Peyer's patch (tissue), 4 donors: Measurements from ENCODE around the gene SNAPIN. TPM values are rescaled to one million over a fixed set of nuclear protein-coding genes. Genes with fewer than 3 reads are reported as not detected.

Experiments
- DNase-seq, 3 donors: peaks; one replicate each; pipeline ENCODE4 v3.0.0-alpha.2; 2017 to 2019
- H3K27ac ChIP-seq, 4 donors: fragments of 200-600 bp; sonication (generic); one replicate each; pipeline ENCODE4 v1.5.1; 2016 to 2019
- H3K27me3 ChIP-seq, 2 donors: fragments of 200-600 bp; sonication (generic); one replicate each; pipeline ENCODE4 v1.5.1; 2019
- H3K36me3 ChIP-seq, 3 donors: fragments of 200-600 bp; sonication (generic); one replicate each; pipeline ENCODE4 v1.5.1; 2016 to 2019
- H3K4me1 ChIP-seq, 4 donors: fragments of 200-600 bp; sonication (generic); one replicate each; pipeline ENCODE4 v1.5.1; 2016 to 2019
- H3K4me3 ChIP-seq, 4 donors: fragments of 200-600 bp; sonication (generic); 1 replicate in 3 of 4; 2 replicates in 1 of 4; pipeline ENCODE4 v1.5.1; 2016 to 2019; ENCODE audit warnings: mild to moderate bottlenecking in 1 of 4
- H3K9me3 ChIP-seq, 4 donors: fragments of 200-600 bp; sonication (generic); one replicate each; pipeline ENCODE4 v1.5.1; 2016 to 2019; ENCODE audit warnings: mild to moderate bottlenecking in 1 of 4
- POLR2A ChIP-seq, 2 donors: fragments of 450-650 bp; IDR thresholded peaks; one replicate each; pipeline ENCODE4 v1.5.1; 2017; ENCODE audit warnings: antibody characterized with exemption in 2 of 2, mild to moderate bottlenecking in 2 of 2, moderate library complexity in 2 of 2
- total RNA-seq, 4 donors: library from RNA; depleted of rRNA; stranded (reverse); fragments of >200 nt; gene quantifications; one replicate each; pipeline ENCODE4 v1.1.0, GENCODE V29; 2016
- TF ChIP-seq, protein P1 (sequence below), 6 experiments: fragments of 450-650 bp in 4 of 6; fragments of 200-600 bp in 2 of 6; sonication (generic) in 1 of 6; IDR thresholded peaks; one replicate each; pipeline ENCODE4 v1.5.1; 2017 to 2019; ENCODE audit warnings: antibody characterized with exemption in 6 of 6, mild to moderate bottlenecking in 3 of 6, moderate library complexity in 1 of 6

Gene SNAPIN
- total RNA-seq, 4 donors from 2014 or later: 15.4 to 29.7 (median 28.1) TPM

DNA sequence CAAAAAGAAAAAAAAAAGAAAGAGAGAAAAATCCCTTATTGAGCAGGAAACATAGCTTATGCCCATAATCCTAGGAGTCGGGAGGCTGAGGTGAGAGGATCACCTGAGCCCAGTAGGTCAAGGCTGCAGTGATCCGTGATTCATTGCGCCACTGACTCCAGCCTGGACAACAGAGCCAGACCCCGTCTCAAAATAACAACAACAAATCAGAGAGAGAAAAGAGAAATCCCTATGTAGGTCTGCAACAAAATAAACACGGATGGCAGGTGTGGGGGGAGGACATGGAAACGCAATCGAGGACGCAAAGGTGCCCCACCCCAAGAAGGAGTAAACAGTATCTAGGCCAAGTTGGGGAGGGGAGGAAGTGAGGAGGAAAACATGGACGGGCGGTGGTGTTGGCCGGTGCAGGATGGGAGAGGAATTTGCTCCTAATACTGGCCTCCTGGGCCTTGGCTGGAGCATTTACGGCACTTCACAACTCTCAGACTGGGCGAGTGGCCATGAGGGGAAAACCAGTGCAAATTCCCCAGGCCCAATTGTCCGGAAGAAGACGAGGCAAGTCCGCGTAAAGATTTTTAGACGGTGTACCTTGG, 25.2 kb upstream of the SNAPIN start:
- Histone ChIP-seq H3K9me3 (no peaks in the 10 kb centered on the region), H3K4me3 (peak overlapping the region; percentile 63 to 80 (median 72)), H3K27me3 (no peaks in the 10 kb centered on the region), H3K4me1 (peaks cover 0 to 46% (median 9%) of the 10 kb centered on the region in 4 donors), H3K36me3 (peaks cover 0 to 26% (median 0%) of the 10 kb centered on the region in 3 donors), H3K27ac (peak overlapping the region; percentile 96 to 99 (median 98))
- no peak for TF ChIP-seq POLR2A (IDR thresholded peaks at IDR 0.05)
- TF ChIP-seq, protein P1, sequence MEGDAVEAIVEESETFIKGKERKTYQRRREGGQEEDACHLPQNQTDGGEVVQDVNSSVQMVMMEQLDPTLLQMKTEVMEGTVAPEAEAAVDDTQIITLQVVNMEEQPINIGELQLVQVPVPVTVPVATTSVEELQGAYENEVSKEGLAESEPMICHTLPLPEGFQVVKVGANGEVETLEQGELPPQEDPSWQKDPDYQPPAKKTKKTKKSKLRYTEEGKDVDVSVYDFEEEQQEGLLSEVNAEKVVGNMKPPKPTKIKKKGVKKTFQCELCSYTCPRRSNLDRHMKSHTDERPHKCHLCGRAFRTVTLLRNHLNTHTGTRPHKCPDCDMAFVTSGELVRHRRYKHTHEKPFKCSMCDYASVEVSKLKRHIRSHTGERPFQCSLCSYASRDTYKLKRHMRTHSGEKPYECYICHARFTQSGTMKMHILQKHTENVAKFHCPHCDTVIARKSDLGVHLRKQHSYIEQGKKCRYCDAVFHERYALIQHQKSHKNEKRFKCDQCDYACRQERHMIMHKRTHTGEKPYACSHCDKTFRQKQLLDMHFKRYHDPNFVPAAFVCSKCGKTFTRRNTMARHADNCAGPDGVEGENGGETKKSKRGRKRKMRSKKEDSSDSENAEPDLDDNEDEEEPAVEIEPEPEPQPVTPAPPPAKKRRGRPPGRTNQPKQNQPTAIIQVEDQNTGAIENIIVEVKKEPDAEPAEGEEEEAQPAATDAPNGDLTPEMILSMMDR (IDR thresholded peaks at IDR 0.05): no peak
- DNase-seq: peak in 1 of 3 donors; percentile 20

GRCh38 chr1:153633754-153634665, 24.5 kb upstream of the SNAPIN start, which contains the start of gene CHTOP:
CHTOP (plus strand) TSS chr1:153634066; CDS start chr1:153636589, 2,523 bp downstream.
- Histone ChIP-seq H3K27ac (peak within 1 kb of the TSS; percentile 96 to 99 (median 98)), H3K4me1 (peaks cover 0 to 46% (median 9%) of the 10 kb centered on the region in 4 donors), H3K4me3 (peak within 1 kb of the TSS; percentile 63 to 80 (median 72)), H3K36me3 (peaks cover 0 to 33% (median 0%) of the 10 kb centered on the region in 3 donors), H3K9me3 (no peaks in the 10 kb centered on the region), H3K27me3 (no peaks in the 10 kb centered on the region)
- TF ChIP-seq POLR2A (IDR thresholded peaks at IDR 0.05): peak; percentile 67 to 85
- TF ChIP-seq, protein P1 (IDR thresholded peaks at IDR 0.05): peak in 3 of 6 experiments; percentile 9 to 38 (median 27)
- peak; percentile 99 for DNase-seq

- TF ChIP-seq, protein P1 (IDR thresholded peaks at IDR 0.05): no peak
- no peak for TF ChIP-seq POLR2A (IDR thresholded peaks at IDR 0.05)
- Histone ChIP-seq H3K27ac (no peak overlapping the region), H3K4me3 (peak overlapping the region in 1 of 4 donors; percentile 76), H3K36me3 (peaks cover 0 to 52% (median 0%) of the 10 kb centered on the region in 3 donors), H3K27me3 (no peaks in the 10 kb centered on the region), H3K9me3 (no peaks in the 10 kb centered on the region), H3K4me1 (peaks cover 0 to 43% (median 9%) of the 10 kb centered on the region in 4 donors)
- peak in 1 of 3 donors; percentile 18 for DNase-seq
Measured at GRCh38 chr1:153635872-153636271, 22.6 kb upstream of the SNAPIN start.

GRCh38 chr1:153636312-153636711, 22.2 kb upstream of the SNAPIN start:
- TF ChIP-seq, protein P1 (IDR thresholded peaks at IDR 0.05): no peak
- no peak for TF ChIP-seq POLR2A (IDR thresholded peaks at IDR 0.05)
- H3K9me3 ChIP-seq: no peaks in the 10 kb centered on the region
- no peaks in the 10 kb centered on the region for H3K27me3 ChIP-seq
- peaks cover 0 to 39% (median 9%) of the 10 kb centered on the region in 4 donors for H3K4me1 ChIP-seq
- no peak for DNase-seq
- no peak overlapping the region for H3K27ac ChIP-seq
- H3K36me3 ChIP-seq: peaks cover 0 to 56% (median 0%) of the 10 kb centered on the region in 3 donors
- H3K4me3 ChIP-seq: no peak overlapping the region

DNA sequence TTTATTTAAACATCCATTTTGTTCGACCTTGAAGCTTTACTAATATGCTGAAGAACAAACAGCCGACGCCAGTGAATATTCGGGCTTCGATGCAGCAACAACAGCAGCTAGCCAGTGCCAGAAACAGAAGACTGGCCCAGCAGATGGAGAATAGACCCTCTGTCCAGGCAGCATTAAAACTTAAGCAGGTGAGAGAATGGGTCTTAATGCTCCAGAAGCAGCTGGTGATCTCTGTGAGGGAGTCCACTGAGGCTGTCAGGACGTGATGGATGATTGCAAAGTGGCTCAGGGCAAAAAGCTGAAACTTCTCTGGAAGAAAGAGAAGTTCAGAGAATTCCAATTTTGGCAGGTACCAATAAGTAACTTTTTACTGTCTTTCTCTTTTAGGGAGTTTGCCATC, 20.2 kb upstream of the SNAPIN start:
- Histone ChIP-seq H3K27ac (no peak overlapping the region), H3K9me3 (no peaks in the 10 kb centered on the region), H3K27me3 (no peaks in the 10 kb centered on the region), H3K4me1 (peaks cover 0 to 27% (median 9%) of the 10 kb centered on the region in 4 donors), H3K36me3 (peaks cover 0 to 76% (median 3%) of the 10 kb centered on the region in 3 donors), H3K4me3 (no peak overlapping the region)
- no peak for TF ChIP-seq POLR2A (IDR thresholded peaks at IDR 0.05)
- TF ChIP-seq, protein P1 (IDR thresholded peaks at IDR 0.05): no peak
- DNase-seq: peak in 1 of 3 donors; percentile 26
